Measurements from ENCODE around the gene SMIM29.

DNA sequence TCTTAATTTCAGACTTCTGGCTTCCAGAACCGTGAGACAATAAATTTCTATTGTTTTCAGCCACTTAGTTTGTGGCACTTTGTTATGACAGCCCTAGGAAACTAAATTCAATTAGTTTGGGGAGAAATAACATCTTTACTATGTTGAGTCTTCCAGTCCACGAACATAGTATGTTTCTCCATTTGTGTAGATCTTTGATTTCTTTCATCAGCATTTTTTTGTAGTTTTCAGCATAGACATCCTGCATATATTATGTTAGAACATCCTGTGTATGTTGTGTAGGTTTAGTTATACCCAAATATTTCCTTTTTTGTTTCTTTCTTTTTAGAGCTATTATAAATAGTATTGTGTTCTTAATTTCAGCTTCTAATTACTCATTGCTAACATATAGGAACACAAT lies 30.1 kb downstream of the SMIM29 start:
- TF ChIP-seq EZH2 (IDR thresholded peaks at IDR 0.05; ENCODE audit: borderline replicate concordance, low read depth, low read length, severe bottlenecking), result no peak
- TF ChIP-seq, protein P1, sequence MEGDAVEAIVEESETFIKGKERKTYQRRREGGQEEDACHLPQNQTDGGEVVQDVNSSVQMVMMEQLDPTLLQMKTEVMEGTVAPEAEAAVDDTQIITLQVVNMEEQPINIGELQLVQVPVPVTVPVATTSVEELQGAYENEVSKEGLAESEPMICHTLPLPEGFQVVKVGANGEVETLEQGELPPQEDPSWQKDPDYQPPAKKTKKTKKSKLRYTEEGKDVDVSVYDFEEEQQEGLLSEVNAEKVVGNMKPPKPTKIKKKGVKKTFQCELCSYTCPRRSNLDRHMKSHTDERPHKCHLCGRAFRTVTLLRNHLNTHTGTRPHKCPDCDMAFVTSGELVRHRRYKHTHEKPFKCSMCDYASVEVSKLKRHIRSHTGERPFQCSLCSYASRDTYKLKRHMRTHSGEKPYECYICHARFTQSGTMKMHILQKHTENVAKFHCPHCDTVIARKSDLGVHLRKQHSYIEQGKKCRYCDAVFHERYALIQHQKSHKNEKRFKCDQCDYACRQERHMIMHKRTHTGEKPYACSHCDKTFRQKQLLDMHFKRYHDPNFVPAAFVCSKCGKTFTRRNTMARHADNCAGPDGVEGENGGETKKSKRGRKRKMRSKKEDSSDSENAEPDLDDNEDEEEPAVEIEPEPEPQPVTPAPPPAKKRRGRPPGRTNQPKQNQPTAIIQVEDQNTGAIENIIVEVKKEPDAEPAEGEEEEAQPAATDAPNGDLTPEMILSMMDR (IDR thresholded peaks at IDR 0.05; ENCODE audit: extremely low read depth in 1 of 2, insufficient read depth in 1 of 2, low read depth in 1 of 2, low read length in 2 of 2), result no peak
- no peak for TF ChIP-seq POLR2AphosphoS5 (IDR thresholded peaks at IDR 0.05; ENCODE audit: insufficient read depth, low read depth, low read length)
- TF ChIP-seq JUN (IDR thresholded peaks at IDR 0.05; ENCODE audit: borderline replicate concordance, insufficient read depth, insufficient read length, low read depth), result no peak
- no peak for TF ChIP-seq MYC (IDR thresholded peaks at IDR 0.05; ENCODE audit: low read depth, low read length)
- no peak for TF ChIP-seq POLR2A (IDR thresholded peaks at IDR 0.05; ENCODE audit: low read depth, low read length)
- TF ChIP-seq, protein P2, sequence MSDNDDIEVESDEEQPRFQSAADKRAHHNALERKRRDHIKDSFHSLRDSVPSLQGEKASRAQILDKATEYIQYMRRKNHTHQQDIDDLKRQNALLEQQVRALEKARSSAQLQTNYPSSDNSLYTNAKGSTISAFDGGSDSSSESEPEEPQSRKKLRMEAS (IDR thresholded peaks at IDR 0.05; ENCODE audit: insufficient read depth, insufficient read length), result no peak
- no peak for TF ChIP-seq FOS (IDR thresholded peaks at IDR 0.05; ENCODE audit: borderline replicate concordance, insufficient read depth, low read length)
- no peak for TF ChIP-seq GATA2 (IDR thresholded peaks at IDR 0.05; ENCODE audit: insufficient read depth, insufficient read length, low read depth, low read length)
